Ecto neural progenitor cell (in vitro differentiated cells): ENCODE measurements around the gene HDAC8.
"Not testable (repeated sequence)": the region's sequence is repeated elsewhere in the genome, so short reads cannot be mapped to it uniquely, and the experiment has no call there.

ENCODE experiments used
- DNase-seq: peaks from one replicate; pipeline ENCODE4 v3.0.0-alpha.2; 2018; ENCODE audit warnings: low spot score

The HDAC8 gene

GRCh38 chrX:72372735-72373134 lies 199.9 kb downstream of the HDAC8 start:
- DNase-seq: no peak

GRCh38 chrX:72371405-72371804 lies 201.2 kb downstream of the HDAC8 start:
- no peak for DNase-seq

GRCh38 chrX:72368796-72369195 lies 203.8 kb downstream of the HDAC8 start:
- DNase-seq: no peak

GRCh38 chrX:72367516-72367915 lies 205.1 kb downstream of the HDAC8 start:
- no peak for DNase-seq

GRCh38 chrX:72366701-72367454 lies 205.8 kb downstream of the HDAC8 start:
- DNase-seq: no peak

- DNase-seq: no peak
Measured at GRCh38 chrX:72366178-72366577, 206.5 kb downstream of the HDAC8 start.

GRCh38 chrX:72365126-72365525 lies 207.5 kb downstream of the HDAC8 start:
- DNase-seq: no peak

GRCh38 chrX:72360326-72360725 lies 212.3 kb downstream of the HDAC8 start:
- DNase-seq: no peak

GRCh38 chrX:72358313-72358712 lies 214.3 kb downstream of the HDAC8 start:
- no peak for DNase-seq

- no peak for DNase-seq
Measured at GRCh38 chrX:72352786-72353185, 219.9 kb downstream of the HDAC8 start.

GRCh38 chrX:72351606-72352334 lies 220.9 kb downstream of the HDAC8 start:
- DNase-seq: no peak

- no peak for DNase-seq
Measured at GRCh38 chrX:72349190-72349589, 223.5 kb downstream of the HDAC8 start.

GRCh38 chrX:72348247-72348979 lies 224.2 kb downstream of the HDAC8 start:
- DNase-seq: no peak

- no peak for DNase-seq
Measured at GRCh38 chrX:72347366-72347765, 225.3 kb downstream of the HDAC8 start.

GRCh38 chrX:72346302-72346949 lies 226.2 kb downstream of the HDAC8 start:
- no peak for DNase-seq

- DNase-seq: no peak
Measured at GRCh38 chrX:72340626-72341025, 232.0 kb downstream of the HDAC8 start.

GRCh38 chrX:72340041-72340440 lies 232.6 kb downstream of the HDAC8 start:
- DNase-seq: no peak

- no peak for DNase-seq
Measured at GRCh38 chrX:72330131-72330530, 242.5 kb downstream of the HDAC8 start.

GRCh38 chrX:72326605-72327300 lies 245.9 kb downstream of the HDAC8 start:
- DNase-seq: no peak

- DNase-seq: not testable (repeated sequence)
Measured at GRCh38 chrX:72319651-72320050, 253.0 kb downstream of the HDAC8 start.

- DNase-seq: no peak
Measured at GRCh38 chrX:72317139-72317538, 255.5 kb downstream of the HDAC8 start.
